ENCODE measurements around the gene SKOR2.
A peak's percentile ranks its signal among the peaks of the same experiment; 100 is the strongest.
"Not testable (repeated sequence)": the region's sequence is repeated elsewhere in the genome, so short reads cannot be mapped to it uniquely, and the experiment has no call there.

The SKOR2 gene

DNA sequence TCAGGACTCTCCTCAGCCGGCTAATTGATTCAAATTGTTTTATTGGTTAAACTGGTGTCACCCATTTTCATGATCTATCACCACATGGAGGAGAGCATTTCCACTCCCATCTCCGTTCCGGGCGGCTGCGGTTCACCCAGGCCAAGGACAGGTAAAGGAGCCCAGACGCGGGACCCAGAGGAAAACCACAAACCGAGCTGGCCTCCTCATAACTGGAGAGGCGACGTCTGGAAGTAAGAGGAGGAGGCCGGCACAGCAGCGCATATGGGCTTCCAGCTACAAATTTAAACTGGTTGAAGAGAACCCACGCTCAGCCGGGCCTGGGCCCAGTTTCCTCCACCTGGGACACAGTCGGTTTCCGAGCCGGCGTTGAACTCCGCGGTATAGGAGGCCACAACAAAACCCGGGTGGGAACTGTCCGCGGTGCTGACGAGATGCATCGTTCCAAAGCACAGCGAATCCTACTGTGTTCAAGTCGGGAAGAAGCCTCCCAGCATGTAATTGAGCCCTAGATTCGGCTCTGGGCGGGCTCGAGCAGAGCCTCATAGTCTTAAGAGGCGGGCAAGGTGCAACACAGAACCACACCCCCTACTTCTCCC lies 3.0 kb upstream of the SKOR2 start:
- DNase-seq (ENCODE audit: low spot score), result no peak

- DNase-seq (ENCODE audit: low spot score), result no peak
Observed at GRCh38 chr18:47253101-47253654, 1.7 kb upstream of the SKOR2 start.

- DNase-seq (ENCODE audit: low spot score), result no peak
Observed at GRCh38 chr18:47250391-47251046, 941 bp downstream of the SKOR2 start.

DNA sequence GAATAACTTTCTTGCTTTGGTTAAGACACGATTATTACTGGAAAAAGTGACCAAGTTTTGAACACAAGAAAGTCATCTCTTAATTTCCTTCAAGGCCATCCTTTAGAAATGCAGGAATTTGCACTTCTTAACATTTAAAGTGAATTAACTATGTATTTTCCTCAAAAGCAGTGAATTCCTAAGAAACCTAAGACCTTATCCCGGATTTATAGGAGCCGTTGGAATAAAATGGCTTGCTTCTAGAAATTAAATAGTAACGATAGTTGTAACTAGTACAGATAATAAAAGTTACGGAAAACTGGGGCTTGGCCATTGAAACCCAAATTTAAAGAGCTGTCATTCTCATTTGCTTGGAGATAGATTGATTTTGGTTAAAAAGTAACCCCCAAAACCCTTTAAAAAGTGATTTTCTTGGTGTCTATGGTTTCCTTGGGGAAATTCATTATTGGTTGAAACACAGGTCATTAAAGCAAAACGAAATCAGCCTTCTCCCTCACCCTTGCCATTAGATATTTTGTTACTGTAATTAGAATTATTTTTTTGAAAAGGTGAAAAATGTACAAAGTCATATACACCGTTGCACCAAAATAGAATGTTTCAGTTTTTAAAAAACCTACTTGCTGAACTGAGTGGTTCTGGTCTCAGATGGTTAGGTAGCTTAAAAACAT lies 2.0 kb downstream of the SKOR2 start:
- DNase-seq (ENCODE audit: low spot score), result no peak

- DNase-seq (ENCODE audit: low spot score), result no peak
Observed at GRCh38 chr18:47248604-47249313, 2.7 kb downstream of the SKOR2 start.

DNA sequence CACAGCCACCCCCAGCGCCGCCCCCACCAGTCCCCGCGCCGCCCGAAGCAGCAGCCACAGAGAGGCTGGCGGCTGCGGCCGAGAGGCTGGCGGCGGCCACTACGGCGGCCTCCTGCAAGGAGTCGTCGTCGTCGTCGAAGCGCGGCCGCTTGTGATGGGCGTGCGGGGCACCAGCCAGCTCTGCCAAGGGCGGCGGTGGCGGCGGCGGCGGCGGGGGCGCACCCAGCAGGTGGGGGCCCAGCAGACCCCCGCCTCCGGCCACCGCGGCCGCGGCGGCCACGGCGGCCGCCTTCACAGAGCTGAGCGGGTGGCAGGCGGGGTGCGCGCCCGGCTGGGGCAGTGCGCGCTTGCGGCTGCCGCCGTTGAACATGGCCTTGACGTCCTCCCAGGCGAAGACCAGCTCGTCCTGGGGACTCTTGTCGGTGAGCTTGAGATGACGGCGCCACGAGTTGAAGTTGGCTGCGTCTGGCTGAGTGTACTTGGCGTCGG lies 3.3 kb downstream of the SKOR2 start:
- DNase-seq (ENCODE audit: low spot score), result no peak

- no peak for DNase-seq (ENCODE audit: low spot score)
Observed at GRCh38 chr18:47247416-47248114, 3.9 kb downstream of the SKOR2 start.

DNA sequence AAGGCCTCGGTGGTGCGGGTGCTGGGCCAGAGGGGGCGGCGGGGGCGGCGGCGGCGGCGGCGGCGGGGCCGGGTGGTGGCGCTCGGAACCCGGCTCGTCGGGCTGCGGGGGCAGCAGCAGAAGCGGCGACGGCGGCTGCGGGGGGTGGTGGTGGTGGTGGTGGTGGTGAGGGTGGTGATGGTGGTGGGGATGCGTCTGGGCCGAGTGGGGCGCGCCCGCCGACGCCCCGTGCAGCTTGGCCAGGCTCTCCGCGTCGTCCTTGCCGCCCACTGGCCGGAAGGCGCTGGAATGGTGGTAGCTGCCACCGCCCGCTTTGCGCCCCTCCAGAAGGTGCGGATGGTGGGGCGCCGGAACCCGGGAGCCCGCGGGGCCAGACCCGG lies 4.4 kb downstream of the SKOR2 start:
- DNase-seq (ENCODE audit: low spot score), result no peak

GRCh38 chr18:47246027-47246971 lies 5.2 kb downstream of the SKOR2 start:
- DNase-seq (ENCODE audit: low spot score), result no peak

DNA sequence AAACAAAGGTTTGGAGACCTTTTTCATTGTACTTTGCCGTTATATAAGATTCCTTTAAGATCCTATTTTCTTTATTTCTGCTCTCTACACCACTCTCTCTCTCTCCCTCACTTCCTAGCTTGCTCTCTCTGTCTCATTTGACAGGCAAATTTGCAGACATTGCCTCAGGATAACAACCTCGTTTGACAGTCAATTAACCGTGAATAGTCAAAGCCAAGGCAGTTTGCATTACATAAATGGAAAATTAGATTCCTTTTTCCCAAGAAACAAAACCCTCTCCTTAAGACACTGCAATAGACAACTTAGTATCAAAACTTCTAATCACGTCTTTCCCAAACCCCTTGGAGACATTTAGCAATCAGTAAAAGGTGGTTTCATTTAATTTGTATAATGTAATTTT lies 7.4 kb downstream of the SKOR2 start:
- DNase-seq (ENCODE audit: low spot score), result peak; percentile 18

DNA sequence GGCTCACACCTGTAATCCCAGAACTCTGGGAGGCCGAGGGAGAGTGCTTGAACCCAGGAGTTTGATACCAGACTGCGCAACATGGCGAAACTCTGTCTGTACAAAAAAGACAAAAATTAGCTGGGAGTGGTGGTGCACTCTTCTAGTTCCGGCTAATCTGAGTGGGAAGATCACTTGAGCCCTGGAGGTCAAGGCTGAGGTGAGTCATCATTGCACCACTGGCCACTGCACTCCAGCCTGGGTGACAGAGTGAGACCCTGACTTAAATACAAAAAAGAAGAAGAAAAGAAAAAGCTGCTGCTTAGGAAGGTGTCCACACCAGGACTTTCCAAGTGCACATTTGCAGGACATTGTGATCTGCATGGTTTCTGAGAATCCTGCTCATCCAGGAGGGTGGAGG lies 16.4 kb downstream of the SKOR2 start:
- DNase-seq (ENCODE audit: low spot score), result no peak

- no peak for DNase-seq (ENCODE audit: low spot score)
Observed at GRCh38 chr18:47226660-47227059, 24.8 kb downstream of the SKOR2 start.

- DNase-seq (ENCODE audit: low spot score), result peak; percentile 76
Observed at GRCh38 chr18:47215554-47216138, 35.8 kb downstream of the SKOR2 start.

- no peak for DNase-seq (ENCODE audit: low spot score)
Observed at GRCh38 chr18:47209171-47209570, 42.3 kb downstream of the SKOR2 start.

DNA sequence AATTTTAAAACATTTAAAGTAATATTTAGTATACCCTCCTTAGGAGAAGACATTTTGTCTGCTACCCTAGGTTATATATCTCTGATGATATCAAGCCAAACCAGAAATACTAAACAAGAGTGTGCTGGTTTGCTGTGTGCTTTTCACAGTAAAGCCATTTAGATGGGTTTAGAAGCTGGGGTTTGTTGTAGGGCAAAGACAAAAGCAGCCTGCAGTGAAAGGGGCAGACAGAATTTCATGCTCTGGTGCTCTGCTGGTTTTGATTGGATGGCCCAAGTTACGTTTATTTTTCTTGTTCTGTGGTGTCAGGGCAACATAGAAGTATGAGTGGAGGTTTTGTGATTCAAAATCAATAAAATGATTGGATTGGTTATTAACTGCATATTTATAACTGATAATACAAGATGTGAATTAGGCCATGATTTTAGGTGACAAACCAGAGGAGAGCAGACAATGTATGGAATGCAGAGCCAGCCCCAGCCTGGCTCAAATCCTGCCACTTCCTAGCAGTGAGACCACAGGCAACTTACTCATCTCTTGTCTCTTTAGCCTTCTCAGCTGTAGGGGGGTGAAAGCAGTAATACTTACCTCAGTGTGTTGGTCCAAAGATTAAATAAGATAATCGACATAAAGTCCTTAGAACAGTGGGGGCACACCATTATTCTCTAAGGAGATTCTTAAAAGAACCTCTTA lies 44.4 kb downstream of the SKOR2 start:
- DNase-seq (ENCODE audit: low spot score), result no peak

- peak; percentile 66 for DNase-seq (ENCODE audit: low spot score)
Observed at GRCh38 chr18:47204908-47205522, 46.4 kb downstream of the SKOR2 start.

GRCh38 chr18:47203626-47204464 lies 47.6 kb downstream of the SKOR2 start:
- DNase-seq (ENCODE audit: low spot score), result no peak

DNA sequence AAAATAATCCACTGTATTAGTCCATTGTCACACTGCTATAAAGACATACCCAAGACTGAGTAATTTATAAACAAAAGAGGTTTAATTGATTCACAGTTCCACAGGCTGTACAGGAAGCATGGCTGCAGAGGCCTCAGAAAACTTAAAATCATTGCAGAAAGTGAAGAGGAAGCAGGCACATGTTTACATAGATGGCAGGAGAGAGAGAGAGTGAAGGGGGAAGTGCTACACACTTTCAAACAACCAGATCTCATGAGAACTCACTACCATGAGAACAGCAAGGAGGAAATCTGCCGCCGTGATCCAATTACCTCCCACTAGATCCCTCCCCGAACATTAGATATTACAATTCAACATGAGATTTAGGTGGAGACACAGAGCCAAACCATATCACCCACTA lies 55.5 kb downstream of the SKOR2 start:
- DNase-seq (ENCODE audit: low spot score), result not testable (repeated sequence)

Measured in NAMALWA (cell line).